Measurements from ENCODE around the gene SCML1.

DNA sequence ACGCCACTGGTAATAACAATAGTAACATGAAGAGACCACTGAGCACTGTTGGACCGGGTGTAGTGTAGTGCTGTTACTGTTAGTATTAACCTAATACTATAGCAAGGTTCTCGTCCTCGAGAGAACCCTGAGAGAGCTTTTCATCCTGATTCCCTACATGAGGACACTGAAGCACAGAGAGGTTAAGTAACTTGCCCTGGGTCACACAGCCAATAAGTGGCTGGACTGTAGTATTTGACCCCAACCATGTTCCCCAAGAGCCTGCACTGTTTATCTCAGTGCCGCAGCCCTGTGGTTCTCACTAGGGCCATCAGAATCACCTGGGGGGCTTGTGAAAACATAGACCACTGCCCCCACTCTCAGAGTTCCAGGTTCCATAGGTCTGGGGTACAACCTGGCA, 10.4 kb downstream of the SCML1 start:
- TF ChIP-seq, protein P1, sequence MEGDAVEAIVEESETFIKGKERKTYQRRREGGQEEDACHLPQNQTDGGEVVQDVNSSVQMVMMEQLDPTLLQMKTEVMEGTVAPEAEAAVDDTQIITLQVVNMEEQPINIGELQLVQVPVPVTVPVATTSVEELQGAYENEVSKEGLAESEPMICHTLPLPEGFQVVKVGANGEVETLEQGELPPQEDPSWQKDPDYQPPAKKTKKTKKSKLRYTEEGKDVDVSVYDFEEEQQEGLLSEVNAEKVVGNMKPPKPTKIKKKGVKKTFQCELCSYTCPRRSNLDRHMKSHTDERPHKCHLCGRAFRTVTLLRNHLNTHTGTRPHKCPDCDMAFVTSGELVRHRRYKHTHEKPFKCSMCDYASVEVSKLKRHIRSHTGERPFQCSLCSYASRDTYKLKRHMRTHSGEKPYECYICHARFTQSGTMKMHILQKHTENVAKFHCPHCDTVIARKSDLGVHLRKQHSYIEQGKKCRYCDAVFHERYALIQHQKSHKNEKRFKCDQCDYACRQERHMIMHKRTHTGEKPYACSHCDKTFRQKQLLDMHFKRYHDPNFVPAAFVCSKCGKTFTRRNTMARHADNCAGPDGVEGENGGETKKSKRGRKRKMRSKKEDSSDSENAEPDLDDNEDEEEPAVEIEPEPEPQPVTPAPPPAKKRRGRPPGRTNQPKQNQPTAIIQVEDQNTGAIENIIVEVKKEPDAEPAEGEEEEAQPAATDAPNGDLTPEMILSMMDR (IDR thresholded peaks at IDR 0.05; ENCODE audit: borderline replicate concordance, extremely low read depth, low read length, poor library complexity, severe bottlenecking) = no peak
- TF ChIP-seq EZH2 (IDR thresholded peaks at IDR 0.05; ENCODE audit: borderline replicate concordance, low read depth, low read length, severe bottlenecking) = no peak
